NCI-H1417 (cell line): Measurements from ENCODE around the gene RSPH10B2.
"Not testable (repeated sequence)": the region's sequence is repeated elsewhere in the genome, so short reads cannot be mapped to it uniquely, and the experiment has no call there.

Experiments used
- DNase-seq, 3 experiments: peaks; one replicate each; lab custom pipeline; 2025; lab: John Stamatoyannopoulos, UW

RSPH10B2 gene

DNA sequence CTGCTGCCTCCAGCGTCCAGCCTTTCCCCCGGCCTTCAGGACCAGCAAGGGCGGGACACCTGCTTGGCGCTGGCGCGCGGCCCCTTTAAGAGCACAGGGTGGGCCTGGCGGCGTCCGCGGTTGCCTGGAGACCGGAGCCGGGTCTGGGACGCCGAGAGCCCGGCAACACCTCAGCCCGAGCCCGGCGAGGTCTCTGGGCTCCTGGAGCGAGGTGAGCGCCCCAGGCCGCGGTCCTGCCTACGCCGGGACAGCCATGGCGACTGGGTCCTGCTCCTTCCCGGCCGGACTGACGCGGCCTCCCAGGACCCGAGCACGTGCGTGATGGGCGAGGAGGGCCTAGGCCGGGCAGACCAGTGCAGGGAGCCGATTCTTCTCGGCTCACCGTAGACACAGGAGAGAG, at the start of gene RSPH10B2:
Gene RSPH10B2 (plus strand): TSS at position 140 of the 400 bp plus-strand sequence. CDS start 3,575 bp downstream, outside the sequence.
- DNase-seq = not testable (repeated sequence)

DNA sequence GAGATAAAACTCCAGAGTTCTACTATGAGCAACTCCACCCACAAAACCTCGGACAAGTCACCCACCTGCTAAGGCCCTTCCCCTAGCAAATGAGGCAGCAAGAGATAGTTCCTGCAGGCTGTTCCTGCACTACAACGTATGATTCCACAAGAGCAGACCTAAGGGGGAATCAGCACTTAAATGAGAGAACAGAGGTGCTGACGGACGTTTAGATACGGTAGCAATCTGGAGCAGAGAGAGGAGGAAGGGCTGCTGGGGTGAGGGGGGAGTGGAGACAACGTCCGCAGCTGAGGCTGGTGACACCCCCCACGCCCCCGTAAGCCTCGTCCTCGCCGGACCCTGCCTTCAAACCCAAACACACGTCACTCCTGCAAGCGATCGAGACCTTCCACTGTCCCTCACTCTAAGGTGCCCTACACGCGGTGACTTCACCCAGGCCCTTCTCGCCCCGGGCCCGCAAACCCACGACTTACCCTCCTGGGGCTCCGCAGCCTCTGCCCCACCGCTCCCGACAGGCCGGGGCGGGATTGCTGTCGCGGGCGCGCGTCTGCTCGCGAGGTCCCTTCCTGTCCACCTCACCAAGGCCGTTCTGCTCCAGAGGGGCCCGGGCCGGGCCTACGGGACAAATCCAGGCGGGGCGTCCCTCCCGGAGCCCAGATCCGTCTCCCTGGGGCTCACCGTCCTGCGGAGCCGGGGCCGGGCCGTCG, 47.8 kb upstream of the RSPH10B2 start:
- DNase-seq = peak in 2 of 3 experiments; percentile 34 to 63

DNA sequence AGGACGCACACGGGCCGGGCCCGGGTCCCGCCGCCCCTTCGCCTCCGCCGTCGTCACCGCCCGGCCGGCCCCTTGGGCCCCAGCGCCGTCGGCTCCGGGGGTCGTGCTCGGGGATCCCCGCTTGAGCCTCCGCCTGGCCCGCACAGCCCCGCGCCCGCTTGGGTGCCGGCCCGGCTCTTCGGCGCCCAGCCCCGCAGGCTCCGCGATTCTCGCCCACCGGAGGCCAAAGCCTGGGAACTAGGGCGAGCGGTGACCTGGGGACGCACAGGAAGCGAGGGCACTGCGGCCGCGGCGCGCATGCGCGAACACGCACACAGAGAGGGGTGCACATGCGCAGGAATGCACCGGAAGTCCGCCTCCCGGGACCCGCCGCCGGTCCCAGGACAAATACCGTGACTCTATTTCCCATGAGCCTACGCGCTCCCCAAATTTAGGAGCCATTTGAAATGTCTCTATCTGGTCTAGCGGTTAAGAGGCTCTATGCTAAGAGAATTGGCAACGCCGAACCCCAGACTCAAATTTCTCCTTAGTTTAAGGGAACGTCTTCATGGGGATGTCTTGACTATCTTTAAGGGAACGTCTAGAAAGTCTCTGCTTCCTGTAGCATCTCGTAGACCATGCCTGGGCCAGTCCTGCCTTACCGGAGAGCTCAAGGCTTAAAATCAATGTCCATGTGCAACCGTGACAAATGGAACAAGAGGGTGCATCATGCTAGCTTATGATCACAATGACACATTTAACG, 47.1 kb upstream of the RSPH10B2 start, which contains the start of gene ZNF12:
Gene ZNF12 (minus strand): TSS at position 282 of the 742 bp plus-strand sequence. CDS start 1,774 bp downstream, outside the sequence.
- DNase-seq = peak; percentile 92 to 96 (median 92)

GRCh38 chr7:6708304-6708703, 45.6 kb upstream of the RSPH10B2 start:
- no peak for DNase-seq

DNA sequence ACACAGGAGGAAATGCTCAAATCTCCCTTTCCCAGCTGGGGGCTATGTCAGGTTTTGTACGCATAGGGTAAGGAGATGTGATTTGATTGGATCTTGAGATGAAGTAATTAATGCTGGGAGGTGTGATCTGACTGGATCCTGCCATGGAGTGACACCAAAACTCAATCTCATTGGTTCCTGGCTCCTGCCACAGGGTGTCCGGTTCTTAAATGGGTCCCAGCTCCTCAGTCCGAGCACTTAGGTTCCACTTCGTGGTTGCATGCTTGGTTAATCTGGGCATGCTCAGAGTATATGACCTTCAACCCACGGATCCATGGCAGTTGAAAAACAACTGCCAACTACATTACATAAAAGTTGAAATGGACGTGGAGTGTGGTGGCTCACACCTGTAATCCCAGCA, 44.1 kb upstream of the RSPH10B2 start:
- DNase-seq = peak in 1 of 3 experiments; percentile 7

DNA sequence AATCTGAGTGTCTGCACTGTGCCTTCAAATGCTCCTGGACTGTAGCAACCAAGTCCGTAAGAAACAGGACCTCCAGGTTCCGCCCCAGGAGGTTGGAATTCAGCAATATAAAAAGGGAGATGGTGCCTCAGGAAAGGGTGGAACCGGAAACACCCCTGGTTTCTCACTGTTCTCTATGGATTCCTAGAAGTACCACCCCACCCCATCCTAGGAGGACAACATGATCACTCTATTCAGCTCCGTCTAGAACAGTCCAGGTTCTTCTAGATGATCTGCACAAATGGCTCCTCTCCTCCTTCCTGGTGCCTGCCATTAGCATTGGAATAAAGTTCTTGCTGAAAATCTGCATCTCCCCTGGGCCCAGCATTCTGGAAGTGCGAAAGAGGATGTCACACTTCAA, 39.5 kb upstream of the RSPH10B2 start:
- no peak for DNase-seq

DNA sequence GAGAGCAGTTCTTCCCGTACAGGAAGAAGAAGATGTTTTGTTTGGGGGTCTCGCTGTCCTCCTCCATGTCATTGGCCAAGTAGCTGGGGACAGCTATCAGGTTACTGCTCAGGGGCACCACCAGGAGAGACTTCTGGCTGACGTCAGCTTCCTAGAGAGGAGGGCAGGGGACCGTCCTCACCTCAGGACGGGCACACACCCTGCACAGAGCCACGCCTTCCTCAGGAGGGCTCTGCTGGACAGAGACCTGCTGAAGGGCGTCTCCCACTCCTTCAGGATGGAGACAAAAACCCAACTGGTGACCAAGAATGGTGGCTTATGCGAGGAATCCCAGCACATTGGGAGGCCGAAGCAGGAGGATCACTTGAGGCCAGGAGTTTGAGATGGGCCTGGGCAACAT, 38.0 kb upstream of the RSPH10B2 start:
- not testable (repeated sequence) for DNase-seq

GRCh38 chr7:6718124-6718523, 35.8 kb upstream of the RSPH10B2 start:
- no peak for DNase-seq

DNA sequence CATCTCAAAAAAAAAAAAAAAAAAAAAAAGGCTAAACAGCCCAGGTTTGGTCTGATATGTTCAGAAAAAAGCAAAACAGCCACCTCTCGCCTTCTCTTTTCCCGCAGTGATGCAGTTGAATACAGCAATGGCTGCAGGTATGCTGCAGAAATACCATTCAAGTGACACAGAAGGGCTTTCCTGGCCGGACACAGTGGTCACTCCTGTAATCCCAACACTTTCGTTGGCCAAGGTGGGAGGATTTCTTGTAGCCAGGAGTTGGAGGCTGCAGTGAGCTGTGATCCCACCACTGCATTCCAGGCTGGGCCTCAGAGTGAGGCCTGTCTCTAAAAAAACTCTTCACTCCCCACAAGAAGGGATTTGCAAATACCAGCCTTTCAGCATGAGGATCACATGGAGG, 29.6 kb upstream of the RSPH10B2 start:
- DNase-seq = not testable (repeated sequence)

GRCh38 chr7:6725003-6725402, 28.9 kb upstream of the RSPH10B2 start:
- no peak for DNase-seq

- DNase-seq = not testable (repeated sequence)
These were observed 27.6 kb upstream of the RSPH10B2 start for GRCh38 chr7:6726341-6726740.

GRCh38 chr7:6727663-6728062, 26.2 kb upstream of the RSPH10B2 start:
- no peak for DNase-seq

- DNase-seq = not testable (repeated sequence)
These were observed 24.9 kb upstream of the RSPH10B2 start for GRCh38 chr7:6728893-6729491.

DNA sequence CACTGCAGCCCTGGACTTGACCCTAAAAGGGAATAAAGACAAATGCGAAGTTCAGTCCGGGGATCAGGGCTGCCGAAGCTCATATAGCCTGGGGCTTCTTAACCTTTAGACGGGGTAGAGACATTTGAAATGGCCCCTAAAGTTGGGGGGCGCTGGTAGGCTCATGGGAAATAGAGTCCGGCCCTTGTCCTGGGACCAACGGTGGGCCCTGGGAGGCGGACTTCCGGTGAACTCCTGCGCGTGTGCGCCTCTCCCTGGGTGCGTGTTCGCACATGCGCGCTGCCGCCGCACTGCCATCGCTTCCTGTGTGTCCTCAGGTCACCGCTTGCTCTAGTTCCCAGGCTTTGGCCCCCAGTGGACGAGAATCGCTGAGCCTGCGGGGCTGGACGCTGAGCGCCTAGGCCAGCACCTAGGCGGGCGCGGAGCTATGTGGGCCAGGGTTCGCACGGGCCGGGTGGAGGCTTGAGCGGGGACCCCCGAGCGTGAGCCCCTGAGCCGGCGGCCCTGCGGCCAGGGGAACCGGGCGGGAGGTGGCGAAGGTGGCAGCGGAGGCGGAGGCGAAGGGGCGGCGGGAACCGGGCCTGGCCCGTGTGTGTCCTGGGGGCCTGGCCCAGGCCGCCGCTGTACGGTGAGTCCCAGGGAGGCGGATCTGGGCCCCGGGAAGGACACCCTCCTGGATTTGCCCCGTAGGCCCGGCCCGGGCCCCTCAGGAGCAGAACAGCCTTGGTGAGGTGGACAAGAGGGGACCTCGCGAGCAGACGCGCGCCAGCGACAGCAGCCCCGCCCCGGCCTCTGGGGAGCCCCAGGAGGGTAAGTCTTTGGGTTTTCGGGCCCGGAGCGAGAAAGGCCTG, 24.2 kb upstream of the RSPH10B2 start:
- DNase-seq = peak; percentile 68 to 93 (median 91)

DNA sequence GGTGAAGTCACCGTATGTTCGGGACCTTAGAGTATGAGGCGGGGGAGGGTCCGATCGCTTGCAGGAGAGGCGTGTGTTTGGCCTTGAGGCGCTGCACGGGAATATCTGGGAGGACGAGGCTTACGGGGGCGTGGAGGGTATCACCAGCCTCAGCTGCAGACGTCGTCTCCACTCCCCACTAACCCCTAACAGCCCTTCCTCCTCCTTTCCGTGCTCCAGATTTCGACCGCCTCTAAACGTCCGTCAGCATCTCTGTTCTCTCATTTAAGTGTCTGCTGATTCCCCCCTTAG, 23.6 kb upstream of the RSPH10B2 start:
- DNase-seq = no peak

DNA sequence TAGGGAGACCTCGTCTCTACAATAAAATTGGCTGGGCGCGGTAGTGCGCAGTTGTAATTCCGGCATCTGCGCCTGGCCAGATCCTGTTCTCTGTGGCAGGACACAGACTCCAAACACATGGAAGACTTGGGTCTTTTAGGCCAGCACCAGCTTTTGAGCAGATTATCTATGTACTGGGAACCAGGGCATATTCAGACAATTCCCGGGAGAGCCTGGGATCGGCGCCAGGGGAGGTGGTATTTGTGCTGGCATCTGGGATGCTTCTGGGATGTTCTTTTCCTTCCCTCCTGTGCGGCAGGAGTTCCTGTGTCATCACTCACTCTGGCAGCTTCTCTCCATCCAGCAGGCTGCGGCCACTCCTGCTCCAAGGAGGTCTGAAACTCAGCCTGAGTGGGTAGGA, 15.5 kb upstream of the RSPH10B2 start:
- not testable (repeated sequence) for DNase-seq

DNA sequence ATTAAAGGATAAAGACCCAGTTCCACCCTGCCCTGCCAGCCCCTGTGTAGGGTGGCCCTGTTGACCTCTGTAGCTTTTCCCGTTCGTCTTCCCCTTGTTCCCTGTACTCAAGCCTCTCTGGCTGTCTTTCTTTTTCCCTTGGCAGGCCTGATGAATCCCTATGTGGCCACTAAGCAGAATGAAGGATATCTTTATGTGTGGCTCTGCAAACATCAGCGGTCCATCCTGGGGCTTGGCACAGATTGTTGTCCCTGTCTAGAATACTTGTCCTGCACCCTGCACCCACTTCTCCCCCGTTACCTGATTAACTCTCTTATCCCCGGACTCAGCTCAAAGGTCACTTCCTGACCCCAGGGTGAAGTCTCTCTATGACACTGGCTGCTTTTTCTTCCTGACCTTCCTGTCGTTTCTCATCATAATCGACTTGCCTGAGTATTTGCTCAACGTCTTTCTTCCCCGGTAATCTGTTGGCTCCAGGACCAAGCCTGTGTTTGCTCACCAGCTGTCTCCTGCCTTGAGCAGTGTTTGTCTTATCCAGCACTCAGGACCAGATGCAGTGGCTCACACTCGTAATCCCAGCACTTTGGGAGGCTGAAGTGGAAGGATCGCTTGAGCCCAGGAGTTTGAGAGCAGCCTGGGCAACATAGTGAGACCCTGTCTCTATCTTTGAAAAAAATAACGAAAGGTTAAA, 9.3 kb upstream of the RSPH10B2 start:
- DNase-seq = not testable (repeated sequence)

GRCh38 chr7:6749335-6749734, 4.6 kb upstream of the RSPH10B2 start:
- not testable (repeated sequence) for DNase-seq

- DNase-seq = not testable (repeated sequence)
These were observed 3.7 kb upstream of the RSPH10B2 start for GRCh38 chr7:6750173-6750572.

DNA sequence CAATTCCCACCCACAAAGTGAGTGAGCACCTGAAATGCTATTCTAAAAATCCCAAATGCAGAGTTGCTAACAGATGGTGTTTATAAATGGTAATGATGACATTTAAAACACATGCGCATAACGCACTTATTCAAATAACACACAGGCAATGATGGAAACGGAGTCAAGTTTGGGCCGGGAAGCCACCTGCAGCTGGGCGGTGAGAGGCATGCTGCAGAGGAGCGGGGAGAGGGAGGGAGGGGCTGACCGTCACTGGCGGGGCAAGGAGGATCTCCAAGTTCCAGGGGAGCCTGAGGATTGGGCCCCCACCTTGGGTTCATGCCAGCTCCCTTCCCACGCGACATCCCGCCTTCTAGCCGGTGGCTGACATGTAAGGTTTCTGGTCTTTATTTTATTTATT, 7.3 kb downstream of the RSPH10B2 start:
- DNase-seq = not testable (repeated sequence)

GRCh38 chr7:6781581-6781980, 27.7 kb downstream of the RSPH10B2 start:
- not testable (repeated sequence) for DNase-seq
